GM23248 (cell line): ENCODE data around the gene DENND5B. TPM values are rescaled to one million over a fixed set of nuclear protein-coding genes. Genes with fewer than 3 reads are reported as not detected.
"Not testable (repeated sequence)": the region's sequence is repeated elsewhere in the genome, so short reads cannot be mapped to it uniquely, and the experiment has no call there.

ENCODE experiments used
- DNase-seq: peaks from one replicate; pipeline ENCODE4 v3.0.0-alpha.2; 2015
- H2AFZ ChIP-seq: fragments of 200-600 bp; sonication (generic); 2 replicates; pipeline ENCODE4 v1.6.1; 2016; ENCODE audit warnings: antibody characterized with exemption
- H3F3A ChIP-seq: fragments of 200-600 bp; sonication (generic); 2 replicates; pipeline ENCODE4 v1.6.1; 2016; ENCODE audit warnings: mild to moderate bottlenecking, antibody characterized with exemption, mixed run types; ENCODE audit not compliant: insufficient read depth
- H3K27ac ChIP-seq: fragments of 200-600 bp; sonication (generic); 2 replicates; pipeline ENCODE4 v1.5.1; 2016; ENCODE audit warnings: mild to moderate bottlenecking
- H3K27me3 ChIP-seq: fragments of 200-600 bp; sonication (generic); replicated peaks from 2 replicates; pipeline ENCODE4 v1.6.1; 2016; ENCODE audit warnings: mild to moderate bottlenecking; ENCODE audit not compliant: insufficient read depth
- H3K36me3 ChIP-seq: fragments of 200-600 bp; sonication (generic); 2 replicates; pipeline ENCODE4 v1.6.1; 2016; ENCODE audit warnings: low read depth, mild to moderate bottlenecking
- H3K4me1 ChIP-seq: fragments of 200-600 bp; sonication (generic); 2 replicates; pipeline ENCODE4 v1.6.1; 2016; ENCODE audit warnings: mild to moderate bottlenecking; ENCODE audit not compliant: insufficient read depth
- H3K4me2 ChIP-seq: fragments of 200-600 bp; sonication (generic); one replicate; pipeline ENCODE4 v1.6.1; 2016; ENCODE audit warnings: mild to moderate bottlenecking; ENCODE audit not compliant: unreplicated experiment
- H3K4me3 ChIP-seq: fragments of 200-600 bp; sonication (generic); 2 replicates; pipeline ENCODE4 v1.5.1; 2016; ENCODE audit warnings: mild to moderate bottlenecking
- H3K79me2 ChIP-seq: fragments of 200-600 bp; sonication (generic); 2 replicates; pipeline ENCODE4 v1.6.1; 2016; ENCODE audit warnings: mild to moderate bottlenecking; ENCODE audit not compliant: insufficient read depth
- H3K9ac ChIP-seq: fragments of 200-600 bp; sonication (generic); 2 replicates; pipeline ENCODE4 v1.6.1; 2016; ENCODE audit warnings: mild to moderate bottlenecking
- H3K9me2 ChIP-seq: fragments of 200-600 bp; sonication (generic); 2 replicates; pipeline ENCODE4 v1.6.1; 2016; ENCODE audit warnings: mixed run types, mild to moderate bottlenecking, moderate library complexity; ENCODE audit not compliant: insufficient read depth
- H3K9me3 ChIP-seq: fragments of 200-600 bp; sonication (generic); one replicate; pipeline ENCODE4 v1.6.1; 2017; ENCODE audit warnings: low read depth
- H4K20me1 ChIP-seq: fragments of 200-600 bp; sonication (generic); 2 replicates; pipeline ENCODE4 v1.6.0; 2016; ENCODE audit not compliant: insufficient read depth
- EZH2 ChIP-seq: fragments of 200-600 bp; sonication (generic); IDR thresholded peaks from 2 replicates; pipeline ENCODE4 v1.6.1; 2018; ENCODE audit warnings: antibody characterized with exemption, mild to moderate bottlenecking; ENCODE audit not compliant: insufficient read depth, poor library complexity, severe bottlenecking
- EZH2phosphoT487 ChIP-seq: fragments of 200-600 bp; sonication (generic); IDR thresholded peaks from 2 replicates; pipeline ENCODE4 v1.6.1; 2018; ENCODE audit warnings: antibody characterized with exemption, moderate library complexity, mild to moderate bottlenecking, low read depth; ENCODE audit not compliant: insufficient read depth
- WGBS, 2 experiments: methylation state at CpG; one replicate each; pipeline ENCODE4 v1.1.6; 2015 to 2017; ENCODE audit warnings: low lambda C conversion rate in 2 of 2, low coverage in 1 of 2; ENCODE audit errors: missing lambda C conversion rate in 2 of 2; 5-methylcytosine and 5-hydroxymethylcytosine counted together
- in situ Hi-C: fragments of 300-500 bp; cut with MboI; formaldehyde crosslinking; loops from 2 replicates; pipeline ENCODE4 v1.15.0; 2020
- polyA plus RNA-seq: library from polyadenylated mRNA; unstranded; fragments of >200 nt; fragmentation: Nextera tagmentation; extraction: Ambion mirVana; gene quantifications from 2 replicates; pipeline ENCODE4 v1.2.1, GENCODE V29; 2016
- total RNA-seq: library from RNA; depleted of rRNA; stranded (reverse); fragments of >200 nt; shearing (Covaris generic); gene quantifications from 2 replicates; pipeline ENCODE4 v1.2.3, GENCODE V29; 2014

Gene DENND5B
- total and polyA plus RNA-seq, 2 experiments from 2014 or later: 9.9 to 12.0 TPM

DNA sequence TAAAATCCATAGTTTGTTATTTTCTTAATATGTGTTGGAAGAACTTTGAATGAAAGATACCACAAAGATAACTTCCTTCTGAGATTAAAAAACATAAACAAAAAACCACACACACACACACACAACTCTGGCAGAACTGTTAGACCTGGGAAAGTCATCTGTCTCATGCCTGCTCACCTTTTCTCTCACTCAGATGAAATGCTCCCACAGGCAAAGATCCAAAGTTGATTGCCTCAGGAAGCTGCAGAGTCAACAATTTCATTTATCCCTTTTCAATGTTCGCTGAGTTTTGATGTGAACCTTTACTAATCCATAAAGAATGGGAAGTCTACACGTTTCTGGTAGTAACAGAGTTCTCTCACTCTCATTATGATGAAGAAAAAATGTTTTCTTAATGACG lies 112.0 kb downstream of the DENND5B start:
- no peak overlapping the region for H3K9ac ChIP-seq
- H3K36me3 ChIP-seq: no peaks in the 10 kb centered on the region; the same call in 1 of the 2 replicates
- H4K20me1 ChIP-seq: no peaks in the 10 kb centered on the region
- H2AFZ ChIP-seq: no peak overlapping the region
- no peaks in the 10 kb centered on the region for H3K4me1 ChIP-seq
- 0 out of 2 replicates have a peak, but pooled peaks cover 10% of the 10 kb centered on the region for H3K79me2 ChIP-seq
- TF ChIP-seq EZH2 (no peak), EZH2phosphoT487 (no peak)
- no peaks in the 10 kb centered on the region for H3K9me3 ChIP-seq
- no peak overlapping the region for H3K4me2 ChIP-seq
- no peak overlapping the region for H3K4me3 ChIP-seq
- 0 out of 2 replicates have a peak, but pooled peaks cover 7% of the 10 kb centered on the region for H3F3A ChIP-seq
- no peak overlapping the region for H3K27ac ChIP-seq
- DNase-seq: no peak
- no peaks in the 10 kb centered on the region for H3K27me3 ChIP-seq
- in situ Hi-C loops: no loop called here
- no peaks in the 10 kb centered on the region for H3K9me2 ChIP-seq
- 55 to 60% methylated on average over 3 of the region's 3 CpGs for WGBS, 2 experiments

DNA sequence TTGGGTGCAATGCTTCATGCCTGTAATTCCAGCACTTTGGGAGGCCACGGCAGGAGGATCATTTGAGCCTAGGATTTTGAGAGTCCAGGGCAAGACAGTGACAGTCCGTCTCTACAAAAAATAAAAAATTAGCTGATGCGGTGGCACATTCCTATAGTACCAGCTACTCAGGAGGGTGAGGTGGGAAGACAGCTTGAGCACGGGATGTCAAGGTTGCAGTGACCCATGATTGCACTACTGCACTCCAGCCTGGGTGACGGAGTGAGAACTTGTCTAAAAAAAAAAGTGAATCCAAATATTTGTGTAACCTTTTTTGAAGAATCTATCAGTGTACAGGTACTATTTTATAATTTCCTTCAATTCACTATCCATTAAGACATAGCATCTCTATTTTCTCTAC lies 112.5 kb downstream of the DENND5B start:
- in situ Hi-C loops: no loop called here
- Histone ChIP-seq H4K20me1 (no peaks in the 10 kb centered on the region), H3K9me2 (no peaks in the 10 kb centered on the region), H3F3A (0 out of 2 replicates have a peak, but pooled peaks cover 7% of the 10 kb centered on the region), H3K4me1 (no peaks in the 10 kb centered on the region), H2AFZ (no peak overlapping the region), H3K9ac (no peak overlapping the region), H3K79me2 (0 out of 2 replicates have a peak, but pooled peaks cover 5% of the 10 kb centered on the region), H3K4me3 (no peak overlapping the region), H3K9me3 (no peaks in the 10 kb centered on the region), H3K27ac (no peak overlapping the region), H3K27me3 (no peaks in the 10 kb centered on the region), H3K4me2 (no peak overlapping the region), H3K36me3 (no peaks in the 10 kb centered on the region; the same call in 1 of the 2 replicates)
- 89 to 95% methylated on average over 5 of the region's 5 CpGs for WGBS, 2 experiments
- TF ChIP-seq EZH2phosphoT487 (no peak), EZH2 (no peak)
- DNase-seq: no peak

DNA sequence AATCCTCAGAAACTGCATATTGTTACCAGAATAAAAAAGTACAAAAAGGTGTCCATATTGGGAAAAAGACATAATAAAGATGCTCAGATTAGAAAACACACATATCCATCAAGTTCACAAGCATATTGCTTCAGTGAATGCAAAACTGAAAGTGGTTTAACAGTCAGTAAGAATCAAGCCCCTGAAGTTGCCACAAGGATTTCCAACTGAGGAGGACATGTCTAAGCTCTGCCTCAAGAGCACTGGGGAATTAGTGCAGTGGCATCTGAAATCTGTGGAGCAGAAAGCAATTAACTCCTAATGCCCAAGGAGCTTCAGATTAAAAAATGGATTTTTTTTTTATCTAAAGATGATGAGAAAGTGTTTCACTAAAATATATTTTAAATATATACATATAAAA lies 113.2 kb downstream of the DENND5B start:
- H3K4me1 ChIP-seq: no peaks in the 10 kb centered on the region
- no peak overlapping the region for H3K4me2 ChIP-seq
- H3K36me3 ChIP-seq: no peaks in the 10 kb centered on the region; the same call in 1 of the 2 replicates
- H3K27ac ChIP-seq: no peak overlapping the region
- H2AFZ ChIP-seq: no peak overlapping the region
- H3K79me2 ChIP-seq: no peaks in the 10 kb centered on the region
- H3K9me2 ChIP-seq: no peaks in the 10 kb centered on the region
- H4K20me1 ChIP-seq: no peaks in the 10 kb centered on the region
- 0 out of 2 replicates have a peak, but pooled peaks cover 7% of the 10 kb centered on the region for H3F3A ChIP-seq
- no peak for DNase-seq
- no peak for TF ChIP-seq EZH2phosphoT487
- TF ChIP-seq EZH2: no peak
- in situ Hi-C loops: no loop called here
- no peak overlapping the region for H3K4me3 ChIP-seq
- H3K9ac ChIP-seq: no peak overlapping the region
- no peaks in the 10 kb centered on the region for H3K9me3 ChIP-seq
- no peaks in the 10 kb centered on the region for H3K27me3 ChIP-seq

DNA sequence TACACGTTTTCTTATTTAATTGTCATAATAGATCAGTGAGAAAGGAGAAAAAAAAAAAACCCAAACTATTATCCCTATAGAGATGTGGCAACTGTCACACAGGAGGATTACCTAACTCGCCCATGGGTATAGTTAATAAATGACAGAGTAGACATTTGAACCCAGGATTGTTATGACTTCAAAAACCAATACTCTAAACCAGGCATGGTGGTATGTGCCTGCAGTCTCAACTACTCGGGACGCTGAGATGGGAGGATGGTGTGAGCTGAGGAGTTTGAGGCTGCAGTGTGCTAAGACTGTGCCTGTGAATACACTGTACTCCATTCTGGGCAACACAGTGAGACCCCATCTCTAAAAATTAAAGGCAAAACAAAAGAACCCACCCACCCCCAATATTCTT lies 114.5 kb downstream of the DENND5B start:
- no peak overlapping the region for H3K9ac ChIP-seq
- no peak overlapping the region for H2AFZ ChIP-seq
- H3F3A ChIP-seq: no peaks in the 10 kb centered on the region
- H3K9me2 ChIP-seq: no peaks in the 10 kb centered on the region
- 89 to 94% methylated on average over 4 of the region's 4 CpGs for WGBS, 2 experiments
- no peak for TF ChIP-seq EZH2phosphoT487
- TF ChIP-seq EZH2: no peak
- no peak overlapping the region for H3K4me3 ChIP-seq
- H3K9me3 ChIP-seq: no peaks in the 10 kb centered on the region
- in situ Hi-C loops: no loop called here
- H4K20me1 ChIP-seq: no peaks in the 10 kb centered on the region
- no peaks in the 10 kb centered on the region for H3K79me2 ChIP-seq
- DNase-seq: no peak
- H3K27me3 ChIP-seq: no peaks in the 10 kb centered on the region
- no peak overlapping the region for H3K27ac ChIP-seq
- H3K4me2 ChIP-seq: no peak overlapping the region
- H3K4me1 ChIP-seq: no peaks in the 10 kb centered on the region
- H3K36me3 ChIP-seq: no peaks in the 10 kb centered on the region; the same call in 1 of the 2 replicates

DNA sequence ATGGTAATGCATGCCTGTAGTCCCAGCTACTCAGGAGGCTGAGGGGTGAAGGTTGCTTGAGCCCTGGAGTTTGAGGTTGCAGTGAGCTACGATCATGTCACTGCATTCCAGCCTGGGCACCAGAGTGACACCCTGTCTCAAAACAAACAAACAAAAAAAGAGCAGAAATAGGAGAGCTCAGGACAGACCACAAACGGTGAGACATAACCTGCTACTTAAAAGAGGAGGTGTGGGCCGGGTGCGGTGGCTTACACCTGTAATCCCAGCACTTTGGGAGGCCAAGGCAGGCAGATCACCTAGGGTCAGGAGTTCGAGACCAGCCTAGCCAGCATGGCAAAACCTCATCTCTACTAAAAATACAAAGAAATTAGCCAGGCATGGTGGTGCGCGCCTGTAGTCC lies 115.3 kb downstream of the DENND5B start:
- WGBS, 2 experiments: 90 to 93% methylated on average over 7 of the region's 7 CpGs
- H2AFZ ChIP-seq, H3K27me3 ChIP-seq, in situ Hi-C loops, H3K9me2 ChIP-seq, H4K20me1 ChIP-seq, H3K36me3 ChIP-seq, H3F3A ChIP-seq, H3K4me3 ChIP-seq, H3K4me2 ChIP-seq, DNase-seq, H3K4me1 ChIP-seq, H3K9me3 ChIP-seq, H3K27ac ChIP-seq, H3K9ac ChIP-seq, H3K79me2 ChIP-seq: not testable (repeated sequence)
